Measurements from ENCODE around the gene RHOF.
"Not testable (repeated sequence)": the region's sequence is repeated elsewhere in the genome, so short reads cannot be mapped to it uniquely, and the experiment has no call there.

The RHOF gene

DNA sequence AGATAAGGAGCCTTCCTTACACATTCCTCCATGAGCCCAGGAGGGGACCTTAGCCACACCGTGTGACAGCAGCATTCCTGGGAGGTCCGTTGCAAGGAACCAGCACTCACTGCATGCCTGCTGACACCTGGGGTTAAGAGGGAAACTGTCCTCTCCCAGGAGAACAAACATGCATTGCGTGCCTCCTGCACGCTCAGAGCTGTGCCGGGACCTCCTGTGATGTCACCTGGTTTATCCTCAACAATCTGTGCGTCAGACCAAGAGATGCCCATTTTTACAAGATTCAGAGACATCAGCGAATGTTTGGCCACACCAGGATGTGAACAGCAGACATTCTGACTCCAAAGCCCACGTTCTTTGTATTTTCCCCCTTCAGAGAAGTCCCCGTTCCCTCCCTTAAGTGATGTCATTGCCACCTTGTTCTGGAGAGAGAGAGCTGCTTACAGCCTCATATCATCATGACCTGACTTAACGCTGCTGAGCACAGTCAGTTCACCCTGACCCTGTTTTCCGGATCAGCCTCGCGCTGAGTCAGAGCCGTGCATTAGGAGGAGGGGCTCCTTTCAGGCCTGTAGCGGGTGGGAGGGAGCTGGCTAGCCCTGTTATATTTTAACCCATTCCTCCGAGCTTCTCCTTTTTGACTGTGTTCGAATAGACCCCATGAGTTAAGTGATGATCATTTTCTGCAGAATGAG lies 44.8 kb downstream of the RHOF start:
- peak; percentile 50 for DNase-seq (ENCODE audit: low spot score)

GRCh38 chr12:121748218-121748570 lies 45.3 kb downstream of the RHOF start:
- no peak for DNase-seq (ENCODE audit: low spot score)

DNA sequence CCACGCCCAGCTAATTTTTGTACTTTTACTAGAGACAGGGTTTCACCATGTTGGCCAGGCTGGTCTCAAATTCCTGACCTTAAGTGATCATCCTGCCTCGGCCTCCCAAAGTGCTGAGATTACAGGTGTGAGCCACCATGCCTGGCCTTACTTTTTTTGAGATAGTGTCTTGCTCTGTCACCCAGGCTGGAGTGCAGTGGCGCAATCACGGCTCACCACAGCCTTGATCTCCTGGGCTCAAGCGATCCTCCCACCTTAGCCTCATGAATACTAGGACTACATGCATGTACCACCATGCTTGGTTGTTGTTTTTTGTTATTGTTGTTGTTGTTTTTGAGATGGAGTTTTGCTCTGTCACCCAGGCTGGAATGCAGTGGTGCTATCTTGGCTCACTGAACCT lies 47.9 kb downstream of the RHOF start:
- DNase-seq (ENCODE audit: low spot score) = not testable (repeated sequence)

GRCh38 chr12:121741743-121742142 lies 51.7 kb downstream of the RHOF start:
- no peak for DNase-seq (ENCODE audit: low spot score)

GRCh38 chr12:121740847-121741246 lies 52.6 kb downstream of the RHOF start:
- no peak for DNase-seq (ENCODE audit: low spot score)

- no peak for DNase-seq (ENCODE audit: low spot score)
Measured at GRCh38 chr12:121738340-121738858, 55.1 kb downstream of the RHOF start.

DNA sequence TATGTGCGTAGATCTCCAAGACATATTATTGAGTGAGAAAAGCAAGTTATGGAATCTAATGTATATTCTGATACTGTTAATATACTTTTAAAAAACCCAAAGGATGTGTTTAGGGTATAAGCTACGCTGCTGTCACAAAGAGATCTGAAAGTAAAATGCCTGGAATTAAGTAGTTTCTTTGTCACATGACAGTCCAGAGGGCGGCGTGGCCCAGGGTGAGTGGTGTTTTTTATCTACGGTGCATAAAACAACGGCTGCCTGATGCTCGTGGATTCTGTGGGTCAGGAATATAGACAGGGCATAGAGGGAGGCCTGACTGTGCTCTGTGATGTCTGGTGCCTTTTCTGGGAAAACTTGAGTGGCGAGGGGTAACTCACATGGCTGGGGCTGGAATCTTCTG lies 59.6 kb downstream of the RHOF start:
- DNase-seq (ENCODE audit: low spot score) = no peak

GRCh38 chr12:121731473-121731872 lies 62.0 kb downstream of the RHOF start:
- no peak for DNase-seq (ENCODE audit: low spot score)

DNA sequence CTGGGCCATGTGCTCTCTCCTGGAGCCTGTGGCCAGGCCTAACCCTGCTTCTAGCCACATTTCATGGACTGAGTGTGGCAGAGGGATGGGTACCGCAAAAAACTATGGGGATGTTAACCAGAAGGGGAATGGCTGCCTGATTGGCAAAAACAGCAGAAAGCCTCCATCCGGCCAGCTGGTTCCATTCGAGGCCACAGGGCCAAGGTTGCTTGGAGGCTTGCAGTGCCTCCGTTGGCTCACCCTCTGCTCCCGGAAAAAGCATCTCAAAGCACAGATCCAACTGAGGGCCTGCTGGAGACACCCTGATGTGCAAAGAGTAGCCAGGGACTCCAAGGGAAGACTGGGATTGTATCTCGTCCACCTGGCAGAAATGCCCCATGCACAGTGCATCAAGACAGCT lies 64.5 kb downstream of the RHOF start:
- DNase-seq (ENCODE audit: low spot score) = no peak
